Nephron (organoid): ENCODE measurements around the gene DDX25.

Experiments
- H3K27ac Mint-ChIP-seq, 3 experiments: 2 replicates each; pipeline ENCODE4 v1.8.0; 2020; ENCODE audit warnings: mixed read lengths in 3 of 3, mild to moderate bottlenecking in 2 of 3, moderate library complexity in 1 of 3
- H3K27me3 Mint-ChIP-seq: 2 replicates; pipeline ENCODE4 v1.8.0; 2021; ENCODE audit warnings: low read depth, mild to moderate bottlenecking, moderate library complexity, mixed read lengths
- H3K36me3 Mint-ChIP-seq: 2 replicates; pipeline ENCODE4 v1.8.0; 2020; ENCODE audit warnings: low read depth, mixed read lengths
- H3K4me1 Mint-ChIP-seq: 2 replicates; pipeline ENCODE4 v1.8.0; 2020; ENCODE audit warnings: mixed read lengths
- H3K4me3 Mint-ChIP-seq, 3 experiments: 2 replicates each; pipeline ENCODE4 v1.8.0; 2020; ENCODE audit warnings: mild to moderate bottlenecking in 3 of 3, mixed read lengths in 3 of 3, moderate library complexity in 2 of 3
- H3K9me3 Mint-ChIP-seq: 2 replicates; pipeline ENCODE4 v1.8.0; 2020; ENCODE audit warnings: mixed read lengths
- TF ChIP-seq, protein P1 (sequence below), 3 experiments: fragments of 200-600 bp; sonication (generic); IDR thresholded peaks; one replicate each; pipeline ENCODE4 v1.5.0; 2021; ENCODE audit warnings: antibody characterized with exemption in 3 of 3; ENCODE audit not compliant: unreplicated experiment in 3 of 3

The DDX25 gene

DNA sequence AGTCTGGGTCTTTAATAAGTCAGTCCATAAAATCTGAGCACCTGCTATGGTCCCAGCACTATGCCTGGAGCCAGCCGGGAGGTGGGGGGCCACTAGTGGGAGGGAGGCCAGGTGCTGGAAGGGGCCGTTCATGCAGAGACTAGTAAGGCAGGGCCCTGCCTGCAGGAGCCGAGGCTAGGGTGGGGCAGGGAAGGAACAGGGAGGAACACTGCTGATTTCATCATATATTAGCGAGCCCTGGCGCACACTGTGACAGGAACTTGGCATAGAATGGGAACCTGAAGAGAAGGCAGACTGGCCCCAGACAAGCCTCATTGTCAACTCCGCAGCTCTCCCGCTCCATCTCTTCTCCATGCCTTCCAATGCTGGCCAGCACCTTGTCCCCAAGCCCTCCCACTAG lies 48.7 kb downstream of the DDX25 start:
- Mint-ChIP-seq H3K27ac (peak overlapping the region; percentile 17 to 80 (median 78)), H3K4me3 (no peak overlapping the region), H3K27me3 (no peaks in the 10 kb centered on the region), H3K4me1 (peaks cover 50% of the 10 kb centered on the region), H3K9me3 (no peaks in the 10 kb centered on the region), H3K36me3 (peaks cover 23% of the 10 kb centered on the region)
- TF ChIP-seq, protein P1, sequence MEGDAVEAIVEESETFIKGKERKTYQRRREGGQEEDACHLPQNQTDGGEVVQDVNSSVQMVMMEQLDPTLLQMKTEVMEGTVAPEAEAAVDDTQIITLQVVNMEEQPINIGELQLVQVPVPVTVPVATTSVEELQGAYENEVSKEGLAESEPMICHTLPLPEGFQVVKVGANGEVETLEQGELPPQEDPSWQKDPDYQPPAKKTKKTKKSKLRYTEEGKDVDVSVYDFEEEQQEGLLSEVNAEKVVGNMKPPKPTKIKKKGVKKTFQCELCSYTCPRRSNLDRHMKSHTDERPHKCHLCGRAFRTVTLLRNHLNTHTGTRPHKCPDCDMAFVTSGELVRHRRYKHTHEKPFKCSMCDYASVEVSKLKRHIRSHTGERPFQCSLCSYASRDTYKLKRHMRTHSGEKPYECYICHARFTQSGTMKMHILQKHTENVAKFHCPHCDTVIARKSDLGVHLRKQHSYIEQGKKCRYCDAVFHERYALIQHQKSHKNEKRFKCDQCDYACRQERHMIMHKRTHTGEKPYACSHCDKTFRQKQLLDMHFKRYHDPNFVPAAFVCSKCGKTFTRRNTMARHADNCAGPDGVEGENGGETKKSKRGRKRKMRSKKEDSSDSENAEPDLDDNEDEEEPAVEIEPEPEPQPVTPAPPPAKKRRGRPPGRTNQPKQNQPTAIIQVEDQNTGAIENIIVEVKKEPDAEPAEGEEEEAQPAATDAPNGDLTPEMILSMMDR (IDR thresholded peaks at IDR 0.05; ENCODE audit: unreplicated experiment in 3 of 3), result no peak

DNA sequence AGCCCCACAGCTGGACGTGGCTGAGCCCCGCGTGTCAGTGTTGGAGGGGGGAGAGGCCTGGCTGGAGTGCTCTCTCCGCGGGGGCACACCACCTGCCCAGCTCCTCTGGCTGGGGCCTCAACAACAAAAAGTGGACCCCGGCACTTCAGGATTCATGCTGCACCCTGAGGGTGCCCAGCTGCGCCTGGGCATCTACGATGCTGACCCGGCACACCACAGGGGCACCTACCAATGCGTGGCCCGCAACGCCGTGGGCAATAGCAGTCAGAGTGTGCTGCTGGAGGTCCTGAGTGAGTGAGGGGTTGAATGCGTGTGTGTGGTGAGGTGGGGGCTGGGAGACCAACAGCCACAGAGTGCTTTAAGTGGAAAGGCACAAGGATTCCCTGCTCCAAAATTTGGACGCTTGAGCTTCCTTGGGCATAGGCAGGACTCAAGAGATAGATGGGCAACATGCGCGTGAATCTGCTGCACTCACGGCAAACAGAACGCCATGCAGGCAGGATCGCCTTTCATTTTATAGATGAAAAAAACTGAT lies 49.2 kb downstream of the DDX25 start:
- Mint-ChIP-seq H3K9me3 (no peaks in the 10 kb centered on the region), H3K4me1 (peaks cover 51% of the 10 kb centered on the region)

DNA sequence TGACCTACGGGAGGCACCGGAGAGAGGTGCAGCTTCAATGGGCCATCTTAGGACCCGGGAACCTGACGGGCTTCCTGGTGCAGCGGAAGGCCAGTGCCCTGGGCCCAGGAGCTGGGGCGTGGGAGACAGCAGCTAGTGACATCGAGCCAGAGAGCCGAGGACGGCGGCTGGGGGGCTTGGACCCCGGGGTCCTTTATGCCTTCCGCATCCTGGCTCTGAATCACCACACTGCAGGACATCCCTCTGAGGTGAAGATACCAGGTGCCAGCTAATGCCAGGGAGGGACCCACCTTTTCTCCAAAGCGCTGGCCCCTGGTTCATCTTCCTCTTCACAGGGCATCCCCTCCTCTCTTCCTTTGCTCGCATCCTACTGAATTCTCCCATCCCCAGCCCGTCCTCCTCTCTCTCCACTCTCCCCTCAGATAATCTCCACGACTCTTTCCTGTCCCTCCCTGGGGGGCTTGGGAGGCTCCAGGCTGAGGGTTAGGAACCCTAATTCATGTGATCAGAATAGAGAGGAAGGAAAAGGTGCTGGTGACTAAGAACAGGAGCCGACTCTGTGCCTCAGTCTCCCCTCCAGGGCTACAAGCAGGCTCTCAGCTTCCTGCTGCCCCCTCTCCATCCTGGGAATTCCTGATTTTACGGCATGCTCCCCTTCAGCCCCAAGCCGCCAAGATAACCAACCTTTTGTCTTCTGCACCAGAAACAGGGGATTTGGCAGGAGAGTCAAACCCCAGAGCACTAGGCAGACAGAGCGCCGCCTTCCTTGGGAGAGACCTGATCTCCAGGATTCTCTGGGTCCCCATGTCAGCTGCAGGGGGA lies 50.0 kb downstream of the DDX25 start:
- Mint-ChIP-seq H3K4me1 (peaks cover 47% of the 10 kb centered on the region), H3K4me3 (no peak overlapping the region), H3K27ac (no peak overlapping the region), H3K9me3 (no peaks in the 10 kb centered on the region), H3K27me3 (no peaks in the 10 kb centered on the region), H3K36me3 (peaks cover 27% of the 10 kb centered on the region)
- TF ChIP-seq, protein P1 (IDR thresholded peaks at IDR 0.05; ENCODE audit: unreplicated experiment in 3 of 3), result no peak

More for the DNA sequence above, 49.2 kb downstream of the DDX25 start:
- Mint-ChIP-seq H3K36me3 (peaks cover 24% of the 10 kb centered on the region), H3K27ac (peak overlapping the region in 1 of 3 experiments; percentile 80), H3K27me3 (no peaks in the 10 kb centered on the region), H3K4me3 (no peak overlapping the region)
- TF ChIP-seq, protein P1 (IDR thresholded peaks at IDR 0.05; ENCODE audit: unreplicated experiment in 3 of 3), result no peak

DNA sequence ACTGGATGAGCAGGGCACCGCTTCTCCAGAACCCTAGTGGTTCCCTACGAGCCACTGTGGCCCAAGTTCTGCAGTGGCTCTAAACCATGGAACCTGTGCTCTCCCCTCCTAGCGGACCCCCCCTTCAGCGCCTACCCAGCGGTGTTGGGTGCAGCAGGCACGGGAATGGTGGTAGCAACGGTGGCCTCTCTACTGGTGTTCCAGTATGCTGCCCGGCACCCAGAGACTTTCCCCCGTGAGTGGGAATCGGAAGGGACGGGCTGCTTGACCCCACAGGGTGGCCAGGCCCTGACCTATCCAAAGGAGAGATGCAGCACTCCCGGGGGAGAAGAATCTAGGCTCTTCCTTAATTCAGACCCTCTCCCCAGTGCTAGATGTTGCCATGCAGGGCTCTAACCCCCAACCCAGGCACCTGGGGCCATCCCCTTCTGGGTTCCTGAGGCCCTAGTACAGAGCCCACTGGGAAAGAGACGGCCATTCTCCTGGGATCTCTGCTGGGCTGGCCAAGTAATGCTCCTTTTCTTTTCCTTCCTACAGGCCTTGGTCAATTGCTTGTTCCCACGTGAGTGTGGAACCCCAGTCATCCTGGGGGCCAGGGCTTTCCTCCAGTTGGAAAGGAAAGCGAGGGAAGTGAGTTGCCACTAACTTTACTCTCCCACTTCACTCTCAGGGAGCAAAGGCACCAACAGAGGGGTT lies 50.8 kb downstream of the DDX25 start:
- TF ChIP-seq, protein P1 (IDR thresholded peaks at IDR 0.05; ENCODE audit: unreplicated experiment in 3 of 3), result no peak
- H3K9me3 Mint-ChIP-seq, result no peaks in the 10 kb centered on the region
- no peaks in the 10 kb centered on the region for H3K27me3 Mint-ChIP-seq
- H3K4me3 Mint-ChIP-seq, result no peak overlapping the region
- peak overlapping the region in 1 of 3 experiments; percentile 45 for H3K27ac Mint-ChIP-seq
- peaks cover 34% of the 10 kb centered on the region for H3K36me3 Mint-ChIP-seq
- H3K4me1 Mint-ChIP-seq, result peaks cover 46% of the 10 kb centered on the region

DNA sequence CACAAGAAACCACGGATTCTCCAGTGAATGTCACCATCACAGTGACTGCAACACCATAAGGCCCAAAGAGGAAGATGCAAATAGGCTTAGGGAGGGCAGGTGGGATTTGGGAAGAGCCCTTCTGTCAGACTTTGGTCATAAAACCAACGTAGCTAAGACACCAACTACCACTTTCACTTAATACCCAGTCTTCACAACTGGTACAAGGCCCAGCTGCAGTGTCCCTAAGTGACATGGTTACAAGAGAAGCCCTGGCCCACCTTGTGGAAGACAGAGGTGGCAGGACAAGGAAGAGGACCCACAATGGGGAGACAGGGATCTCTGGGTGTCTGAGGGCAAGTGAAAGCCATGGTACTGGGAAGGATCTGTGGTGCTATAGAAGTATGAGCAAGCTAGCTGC lies 51.5 kb downstream of the DDX25 start:
- H3K27ac Mint-ChIP-seq, result peak overlapping the region in 1 of 3 experiments; percentile 45
- H3K4me3 Mint-ChIP-seq, result no peak overlapping the region
- no peaks in the 10 kb centered on the region for H3K9me3 Mint-ChIP-seq
- TF ChIP-seq, protein P1 (IDR thresholded peaks at IDR 0.05; ENCODE audit: unreplicated experiment in 3 of 3), result no peak
- peaks cover 41% of the 10 kb centered on the region for H3K36me3 Mint-ChIP-seq
- no peaks in the 10 kb centered on the region for H3K27me3 Mint-ChIP-seq
- peaks cover 48% of the 10 kb centered on the region for H3K4me1 Mint-ChIP-seq
